Nephron progenitor cell (in vitro differentiated cells): ENCODE measurements around the gene HTATIP2.

Experiments used
- DNase-seq: peaks from one replicate; pipeline ENCODE4 v3.0.0; 2021
- H3K27ac Mint-ChIP-seq: 2 replicates; pipeline ENCODE4 v1.8.0; 2021; ENCODE audit warnings: mild to moderate bottlenecking, moderate library complexity, mixed read lengths
- H3K27me3 Mint-ChIP-seq: 2 replicates; pipeline ENCODE4 v1.8.0; 2021; ENCODE audit warnings: mild to moderate bottlenecking, low read depth, mixed read lengths; ENCODE audit not compliant: poor library complexity
- H3K36me3 Mint-ChIP-seq: 2 replicates; pipeline ENCODE4 v1.8.0; 2021; ENCODE audit warnings: low read depth, mixed read lengths
- H3K4me1 Mint-ChIP-seq: 2 replicates; pipeline ENCODE4 v1.8.0; 2021; ENCODE audit warnings: mixed read lengths
- H3K4me3 Mint-ChIP-seq: 2 replicates; pipeline ENCODE4 v1.8.0; 2021; ENCODE audit warnings: mild to moderate bottlenecking, moderate library complexity, mixed read lengths
- H3K9me3 Mint-ChIP-seq: 2 replicates; pipeline ENCODE4 v1.8.0; 2021; ENCODE audit warnings: mild to moderate bottlenecking, moderate library complexity, mixed read lengths
- TF ChIP-seq, protein P1 (sequence below): fragments of 200-600 bp; sonication (generic); IDR thresholded peaks from 2 replicates; pipeline ENCODE4 v1.5.0; 2021; ENCODE audit warnings: antibody characterized with exemption

Gene HTATIP2

DNA sequence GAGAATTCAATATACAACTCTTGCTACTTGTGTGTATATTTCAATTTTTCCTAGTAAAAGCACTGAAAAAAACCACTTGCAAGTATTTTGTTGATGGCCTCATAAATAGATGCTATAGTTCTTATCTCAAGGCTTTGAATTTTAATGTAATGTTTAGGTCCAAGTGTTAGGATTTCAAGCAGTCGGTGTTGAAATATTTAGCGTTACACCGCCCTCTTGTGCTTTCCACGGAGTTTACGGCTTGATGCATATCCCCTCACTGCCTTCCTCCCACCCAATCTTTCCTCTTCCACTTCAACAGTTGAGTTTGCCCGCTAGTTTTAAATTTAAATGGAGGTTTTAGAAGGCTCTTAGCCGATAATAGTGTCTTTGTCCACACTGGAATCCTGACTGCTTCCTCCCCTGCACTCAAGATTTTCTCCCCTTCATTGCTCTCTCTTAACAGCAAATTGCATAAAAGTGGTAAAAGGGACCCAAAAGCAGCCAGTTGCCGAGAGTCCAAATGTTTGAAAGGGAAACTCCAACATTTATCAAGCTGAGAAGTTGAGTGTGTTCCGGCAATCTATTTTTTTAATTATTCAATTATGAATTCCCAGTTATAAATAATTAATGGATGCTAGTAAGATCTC, 25.9 kb upstream of the HTATIP2 start:
- DNase-seq, result peak; percentile 27
- TF ChIP-seq, protein P1, sequence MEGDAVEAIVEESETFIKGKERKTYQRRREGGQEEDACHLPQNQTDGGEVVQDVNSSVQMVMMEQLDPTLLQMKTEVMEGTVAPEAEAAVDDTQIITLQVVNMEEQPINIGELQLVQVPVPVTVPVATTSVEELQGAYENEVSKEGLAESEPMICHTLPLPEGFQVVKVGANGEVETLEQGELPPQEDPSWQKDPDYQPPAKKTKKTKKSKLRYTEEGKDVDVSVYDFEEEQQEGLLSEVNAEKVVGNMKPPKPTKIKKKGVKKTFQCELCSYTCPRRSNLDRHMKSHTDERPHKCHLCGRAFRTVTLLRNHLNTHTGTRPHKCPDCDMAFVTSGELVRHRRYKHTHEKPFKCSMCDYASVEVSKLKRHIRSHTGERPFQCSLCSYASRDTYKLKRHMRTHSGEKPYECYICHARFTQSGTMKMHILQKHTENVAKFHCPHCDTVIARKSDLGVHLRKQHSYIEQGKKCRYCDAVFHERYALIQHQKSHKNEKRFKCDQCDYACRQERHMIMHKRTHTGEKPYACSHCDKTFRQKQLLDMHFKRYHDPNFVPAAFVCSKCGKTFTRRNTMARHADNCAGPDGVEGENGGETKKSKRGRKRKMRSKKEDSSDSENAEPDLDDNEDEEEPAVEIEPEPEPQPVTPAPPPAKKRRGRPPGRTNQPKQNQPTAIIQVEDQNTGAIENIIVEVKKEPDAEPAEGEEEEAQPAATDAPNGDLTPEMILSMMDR, result peak; percentile 54
- H3K36me3 Mint-ChIP-seq, result no peaks in the 10 kb centered on the region
- H3K9me3 Mint-ChIP-seq, result no peaks in the 10 kb centered on the region
- H3K27ac Mint-ChIP-seq, result no peak overlapping the region
- no peak overlapping the region for H3K4me3 Mint-ChIP-seq
- H3K27me3 Mint-ChIP-seq, result peaks cover 16% of the 10 kb centered on the region
- peaks cover 17% of the 10 kb centered on the region for H3K4me1 Mint-ChIP-seq

DNA sequence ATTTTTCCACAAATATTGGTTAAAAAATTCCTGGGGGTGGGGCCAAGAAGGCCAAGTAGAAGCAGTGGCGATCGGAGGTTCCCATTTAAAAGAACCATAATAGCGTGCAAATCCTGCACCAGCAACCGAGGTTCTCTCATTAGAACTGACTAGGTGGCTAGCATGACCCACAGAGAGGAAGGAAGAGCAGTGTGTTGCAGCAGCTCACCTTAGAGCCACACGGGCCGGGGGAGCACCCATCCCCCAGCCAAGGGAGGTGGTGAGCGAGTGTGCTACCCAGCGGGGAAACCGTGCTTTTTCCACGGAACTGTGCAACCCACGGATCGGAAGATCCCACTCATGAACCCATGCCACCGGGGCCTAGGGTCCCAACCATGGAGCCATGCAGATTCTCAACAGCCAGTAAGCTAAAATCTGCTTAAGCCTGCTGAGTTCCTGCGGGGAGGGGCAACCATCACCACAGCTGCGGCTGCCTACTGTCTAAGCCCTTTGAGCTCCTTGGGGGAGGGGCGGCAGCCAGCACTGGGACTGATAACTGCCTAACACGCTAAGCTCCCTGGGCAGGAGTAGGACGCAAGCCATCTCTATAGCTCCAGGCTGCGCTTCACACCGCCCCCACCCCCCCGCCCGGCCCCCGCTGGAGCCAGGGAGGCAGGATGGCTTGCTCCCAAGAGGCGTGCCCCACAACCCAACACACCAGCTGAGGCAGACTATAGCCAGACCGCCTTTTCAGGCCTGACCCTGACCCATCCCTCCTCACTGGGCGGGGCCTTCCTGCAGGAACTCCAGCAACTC, 21.0 kb upstream of the HTATIP2 start:
- peaks cover 17% of the 10 kb centered on the region for H3K4me1 Mint-ChIP-seq
- peaks cover 4% of the 10 kb centered on the region for H3K9me3 Mint-ChIP-seq
- peak overlapping the region; percentile 47 for H3K4me3 Mint-ChIP-seq
- peaks cover 4% of the 10 kb centered on the region for H3K27me3 Mint-ChIP-seq
- TF ChIP-seq, protein P1, result no peak
- H3K36me3 Mint-ChIP-seq, result no peaks in the 10 kb centered on the region
- H3K27ac Mint-ChIP-seq, result no peak overlapping the region
- peak; percentile 60 for DNase-seq

DNA sequence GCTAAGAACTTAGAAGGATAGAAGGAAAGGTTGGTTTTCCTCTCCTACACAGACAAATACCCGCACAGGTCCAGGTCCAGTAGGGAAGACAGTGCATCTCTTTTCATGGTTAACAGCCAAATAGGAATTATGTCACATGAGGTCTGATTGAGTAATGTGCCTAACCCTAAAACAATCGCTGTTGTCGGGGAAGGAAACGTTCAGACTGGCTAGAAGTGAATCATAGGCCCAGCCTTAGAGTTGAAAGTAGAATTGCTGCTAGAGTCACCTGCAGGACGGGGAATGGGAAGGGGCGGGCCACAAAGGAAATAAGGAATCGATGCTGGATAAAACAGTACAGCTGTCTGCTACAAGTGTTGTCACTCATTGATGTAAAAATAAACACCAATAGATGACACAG, 12.4 kb upstream of the HTATIP2 start:
- Mint-ChIP-seq H3K27me3 (peaks cover 4% of the 10 kb centered on the region), H3K36me3 (no peaks in the 10 kb centered on the region), H3K4me1 (peaks cover 5% of the 10 kb centered on the region), H3K4me3 (no peak overlapping the region), H3K27ac (no peak overlapping the region), H3K9me3 (no peaks in the 10 kb centered on the region)
- TF ChIP-seq, protein P1, result no peak
- no peak for DNase-seq

DNA sequence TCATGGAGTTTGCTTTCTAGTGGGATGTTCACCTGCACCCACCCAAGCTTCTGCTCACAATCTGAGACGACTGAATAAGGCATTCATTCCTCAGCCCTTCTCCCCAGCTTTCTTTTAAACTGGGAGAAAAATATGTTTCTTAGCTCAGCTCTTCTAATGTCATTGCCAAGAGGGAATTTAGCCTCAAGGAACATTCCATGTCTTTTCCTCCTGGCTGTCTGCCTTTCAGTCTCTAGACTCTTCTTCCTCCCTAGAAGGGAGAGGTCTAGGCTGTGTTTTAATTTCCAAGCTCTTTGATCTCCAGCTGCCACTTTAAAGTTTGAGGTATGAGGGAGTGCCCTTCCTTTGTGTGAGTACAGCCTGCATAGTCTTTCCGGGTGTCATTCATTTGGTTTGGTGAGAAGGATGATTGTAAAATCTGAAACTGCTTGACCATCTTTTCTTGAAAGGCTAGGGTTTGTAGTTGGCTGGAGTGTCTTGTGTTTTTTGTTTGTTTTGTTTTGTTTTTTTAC, 11.7 kb upstream of the HTATIP2 start:
- Mint-ChIP-seq H3K9me3 (no peaks in the 10 kb centered on the region), H3K4me1 (peaks cover 5% of the 10 kb centered on the region), H3K4me3 (no peak overlapping the region), H3K27me3 (peaks cover 6% of the 10 kb centered on the region), H3K36me3 (no peaks in the 10 kb centered on the region), H3K27ac (no peak overlapping the region)
- TF ChIP-seq, protein P1, result no peak
- DNase-seq, result no peak

DNA sequence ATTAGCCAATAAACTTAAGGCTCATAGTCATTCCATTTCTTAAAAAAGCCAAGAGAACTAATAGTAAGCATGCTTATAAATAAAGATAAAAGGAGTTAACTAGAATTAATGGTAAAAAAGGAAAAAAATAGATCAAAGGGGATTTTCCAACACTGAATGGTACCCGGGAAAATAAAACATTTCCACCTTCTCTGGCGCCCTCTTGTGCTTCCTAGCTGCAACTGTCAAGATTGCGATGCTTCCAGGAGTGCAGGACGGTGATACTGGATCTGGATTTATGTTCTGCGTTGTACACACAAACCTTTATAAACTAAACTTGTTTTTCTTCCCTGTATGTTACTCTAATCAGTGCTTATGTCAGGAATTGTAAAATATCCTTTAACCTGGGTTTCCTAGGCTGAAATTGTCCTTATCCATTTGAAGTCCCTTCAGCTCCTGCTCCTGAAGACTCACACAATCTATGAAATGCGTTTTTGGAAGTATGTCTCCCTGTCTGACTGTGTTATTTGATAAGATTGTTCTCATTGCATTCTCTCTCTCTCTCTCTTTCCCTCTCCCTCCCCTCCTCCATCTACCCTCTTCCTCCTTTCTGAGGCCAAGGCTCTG, 9.6 kb upstream of the HTATIP2 start:
- no peak overlapping the region for H3K27ac Mint-ChIP-seq
- peaks cover 5% of the 10 kb centered on the region for H3K4me1 Mint-ChIP-seq
- H3K27me3 Mint-ChIP-seq, result peaks cover 15% of the 10 kb centered on the region
- no peaks in the 10 kb centered on the region for H3K9me3 Mint-ChIP-seq
- TF ChIP-seq, protein P1, result peak; percentile 87
- H3K4me3 Mint-ChIP-seq, result no peak overlapping the region
- H3K36me3 Mint-ChIP-seq, result no peaks in the 10 kb centered on the region
- DNase-seq, result peak; percentile 54
